Activated naive CD4-positive, alpha-beta T cell treated with anti-CD3 and anti-CD28 coated beads for 36 hours (primary cell): Measurements from ENCODE around the gene MCOLN3. TPM values are rescaled to one million over a fixed set of nuclear protein-coding genes. Genes with fewer than 3 reads are reported as not detected.
A peak's percentile ranks its signal among the peaks of the same experiment; 100 is the strongest.
"Not testable (repeated sequence)": the region's sequence is repeated elsewhere in the genome, so short reads cannot be mapped to it uniquely, and the experiment has no call there.

ENCODE experiments used
- CTCF ChIA-PET: fragments of 350-600 bp; sonication (Branson Sonifier 250); formaldehyde crosslinking; loops from one replicate; lab custom pipeline; 2021; ENCODE audit warnings: antibody characterized with exemption; lab: Charles Lee
- DNase-seq: peaks from one replicate; pipeline ENCODE4 v3.0.0-alpha.2; 2020
- H3K27ac Mint-ChIP-seq: one replicate; pipeline ENCODE4 v1.8.0; 2021; ENCODE audit warnings: mild to moderate bottlenecking, mixed read lengths
- H3K27me3 Mint-ChIP-seq: one replicate; pipeline ENCODE4 v1.8.0; 2021; ENCODE audit warnings: low read depth, mixed read lengths
- H3K36me3 Mint-ChIP-seq: one replicate; pipeline ENCODE4 v1.8.0; 2021; ENCODE audit warnings: low read depth, mixed read lengths
- H3K4me1 Mint-ChIP-seq: one replicate; pipeline ENCODE4 v1.8.0; 2021; ENCODE audit warnings: low read depth, mixed read lengths
- H3K4me3 Mint-ChIP-seq: one replicate; pipeline ENCODE4 v1.8.0; 2021; ENCODE audit warnings: mild to moderate bottlenecking, moderate library complexity, mixed read lengths
- H3K9me3 Mint-ChIP-seq: one replicate; pipeline ENCODE4 v1.8.0; 2021; ENCODE audit warnings: mixed read lengths
- intact Hi-C: fragments of 100-400 bp; cut with micrococcal nuclease; formaldehyde crosslinking; loops from one replicate; pipeline ENCODE4 v1.15.1; 2023
- total RNA-seq, 2 experiments: library from RNA; stranded (reverse); gene quantifications; one replicate each; pipeline ENCODE4 v1.2.3, GENCODE V29; 2021

Gene MCOLN3
- total RNA-seq, 2 experiments from 2014 or later: 0.19 to 0.30 TPM

DNA sequence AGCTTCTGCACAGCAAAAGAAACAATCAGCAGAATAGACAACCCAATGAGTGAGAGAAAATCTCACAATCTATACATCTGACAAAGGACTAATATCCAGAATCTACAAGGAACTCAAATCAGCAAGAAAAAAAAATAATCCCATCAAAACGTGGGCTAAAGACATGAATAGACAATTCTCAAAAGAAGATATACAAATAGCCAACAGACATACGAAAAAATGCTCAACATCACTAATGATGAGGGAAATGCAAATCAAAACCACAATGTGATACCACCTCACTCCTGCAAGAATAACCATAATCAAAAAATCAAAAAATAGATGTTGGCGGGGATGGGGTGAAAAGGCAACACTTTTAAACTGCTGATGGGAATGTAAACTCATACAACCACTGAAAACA lies 61.7 kb downstream of the MCOLN3 start:
- H3K36me3 Mint-ChIP-seq, H3K9me3 Mint-ChIP-seq, H3K27me3 Mint-ChIP-seq, DNase-seq, CTCF ChIA-PET, H3K27ac Mint-ChIP-seq, H3K4me3 Mint-ChIP-seq, intact Hi-C loops: not testable (repeated sequence)
- peaks cover 12% of the 10 kb centered on the region for H3K4me1 Mint-ChIP-seq

DNA sequence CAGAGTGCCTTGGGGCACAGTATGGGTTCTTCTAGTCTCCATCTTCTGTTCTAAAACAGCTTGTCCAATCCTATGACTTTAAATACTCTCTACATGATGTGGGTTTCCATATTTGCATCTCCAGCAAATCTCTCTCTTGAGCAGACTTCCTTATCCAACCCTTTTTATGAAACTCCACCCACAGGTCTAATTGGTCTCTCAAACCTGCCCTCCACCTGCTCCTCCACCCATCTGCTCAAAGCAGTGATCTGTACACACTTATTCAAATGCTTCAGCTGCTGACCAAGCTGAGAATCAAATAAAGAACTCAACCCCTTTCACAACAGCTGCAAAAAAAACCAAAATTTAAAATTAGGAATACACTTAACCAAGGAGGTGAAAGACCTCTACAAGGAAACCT lies 62.9 kb downstream of the MCOLN3 start:
- H3K9me3 Mint-ChIP-seq: no peaks in the 10 kb centered on the region
- peaks cover 11% of the 10 kb centered on the region for H3K27me3 Mint-ChIP-seq
- no peak for DNase-seq
- intact Hi-C loops: no loop called here
- no peak overlapping the region for H3K27ac Mint-ChIP-seq
- CTCF ChIA-PET: interaction anchor here (0.6 to 1.6 kb wide), 2 partner anchors 40 to 282 kb away, joined by 3 to 5 read pairs; no protein-coding TSS in a partner anchor
- H3K4me3 Mint-ChIP-seq: no peak overlapping the region
- peaks cover 8% of the 10 kb centered on the region for H3K4me1 Mint-ChIP-seq
- peaks cover 5% of the 10 kb centered on the region for H3K36me3 Mint-ChIP-seq

DNA sequence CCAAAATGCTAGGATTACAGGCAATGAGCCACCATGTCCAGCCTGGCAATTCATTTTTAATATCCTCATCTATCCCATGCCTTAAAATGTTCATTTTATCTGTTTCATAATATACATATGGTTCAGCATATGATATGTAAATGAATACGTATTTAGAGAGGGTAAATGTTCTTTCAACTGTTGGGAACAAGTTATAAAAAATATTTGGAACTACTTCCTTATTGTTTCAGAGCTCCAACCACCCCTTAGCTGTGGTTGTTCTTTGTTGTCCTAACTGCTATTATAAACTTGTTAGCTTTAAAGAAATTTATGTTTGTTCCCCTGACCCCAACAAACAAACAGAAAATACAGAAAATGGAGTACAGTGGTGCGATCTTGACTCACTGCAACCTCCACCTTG lies 65.9 kb downstream of the MCOLN3 start:
- Mint-ChIP-seq H3K9me3 (no peaks in the 10 kb centered on the region), H3K4me1 (no peaks in the 10 kb centered on the region), H3K36me3 (peaks cover 5% of the 10 kb centered on the region), H3K27ac (no peak overlapping the region), H3K27me3 (peaks cover 11% of the 10 kb centered on the region), H3K4me3 (no peak overlapping the region)
- no peak for DNase-seq
- CTCF ChIA-PET: interaction anchor here (0.6 to 1.2 kb wide), 3 partner anchors 34 to 276 kb away, joined by 3 read pairs; no protein-coding TSS in a partner anchor
- intact Hi-C loops: no loop called here

DNA sequence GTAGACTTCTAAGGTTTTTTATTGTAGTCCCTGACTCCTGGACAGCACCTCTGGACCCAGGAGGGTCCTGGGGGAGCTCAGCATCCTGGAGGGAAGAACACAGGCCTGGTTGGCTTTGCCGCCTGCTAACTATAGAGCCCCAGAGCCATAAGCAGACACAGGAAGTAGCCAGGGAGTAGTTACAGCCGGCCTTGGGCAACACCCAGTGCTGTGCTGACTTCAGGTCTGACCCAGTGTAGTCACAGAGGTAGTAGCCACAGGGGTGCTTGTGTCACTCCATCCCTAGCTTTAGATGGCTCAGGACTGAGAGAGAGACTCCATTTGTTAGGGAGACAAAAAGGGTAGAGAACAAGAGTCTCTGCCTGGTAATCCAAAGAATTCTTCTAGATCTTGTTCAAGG lies 73.3 kb downstream of the MCOLN3 start:
- intact Hi-C loops: no loop called here
- Mint-ChIP-seq H3K27ac (no peak overlapping the region), H3K27me3 (peaks cover 2% of the 10 kb centered on the region), H3K4me1 (peaks cover 13% of the 10 kb centered on the region), H3K4me3 (no peak overlapping the region), H3K36me3 (no peaks in the 10 kb centered on the region), H3K9me3 (no peaks in the 10 kb centered on the region)
- CTCF ChIA-PET: no interaction called here
- DNase-seq: no peak

DNA sequence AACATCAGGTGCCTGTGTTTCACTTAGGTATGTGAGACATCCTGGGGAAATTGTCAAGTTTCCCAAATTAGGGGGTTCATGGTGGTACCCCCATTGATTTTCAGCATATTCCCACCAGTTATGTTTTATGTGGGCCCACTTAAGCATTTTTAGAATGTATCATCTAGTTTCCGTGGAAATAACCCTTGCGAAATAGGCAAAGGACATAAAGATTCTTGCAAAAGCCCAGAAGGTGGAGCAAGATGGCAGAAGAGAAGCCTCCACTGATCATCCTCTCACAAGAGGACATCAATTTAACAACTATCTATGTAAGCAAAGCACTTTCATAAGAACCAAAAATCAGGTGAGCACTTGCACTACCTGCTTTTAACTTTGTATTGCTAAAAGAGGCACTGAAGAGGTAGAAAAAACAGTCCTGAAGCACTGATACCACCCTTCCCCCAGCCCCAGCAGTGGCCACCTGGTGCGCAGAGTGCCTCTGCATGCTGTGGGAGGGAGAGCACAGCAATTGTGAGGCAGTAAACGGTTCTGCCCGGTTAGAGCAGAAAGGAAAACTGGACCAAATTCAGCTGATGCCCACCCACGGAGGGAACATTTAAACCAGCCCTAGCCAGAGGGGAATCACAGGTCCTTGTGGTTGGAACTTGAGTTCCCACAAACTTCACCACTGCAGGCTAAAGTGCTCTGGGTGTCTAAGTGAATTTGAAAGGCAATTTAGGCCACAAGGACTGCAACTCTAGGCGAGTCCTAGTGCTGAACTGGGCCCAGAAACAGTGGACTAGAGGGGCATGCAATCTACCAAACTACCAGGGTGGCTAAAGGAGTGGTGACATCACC lies 74.6 kb downstream of the MCOLN3 start:
- Mint-ChIP-seq H3K36me3 (peaks cover 2% of the 10 kb centered on the region), H3K4me1 (peaks cover 17% of the 10 kb centered on the region), H3K27me3 (peaks cover 2% of the 10 kb centered on the region), H3K4me3 (no peak overlapping the region), H3K9me3 (no peaks in the 10 kb centered on the region), H3K27ac (no peak overlapping the region)
- intact Hi-C loops: loop anchor here (1.0 to 2.0 kb wide), 2 partner anchors 23 to 29 kb away; no protein-coding TSS in a partner anchor
- CTCF ChIA-PET: no interaction called here
- no peak for DNase-seq

DNA sequence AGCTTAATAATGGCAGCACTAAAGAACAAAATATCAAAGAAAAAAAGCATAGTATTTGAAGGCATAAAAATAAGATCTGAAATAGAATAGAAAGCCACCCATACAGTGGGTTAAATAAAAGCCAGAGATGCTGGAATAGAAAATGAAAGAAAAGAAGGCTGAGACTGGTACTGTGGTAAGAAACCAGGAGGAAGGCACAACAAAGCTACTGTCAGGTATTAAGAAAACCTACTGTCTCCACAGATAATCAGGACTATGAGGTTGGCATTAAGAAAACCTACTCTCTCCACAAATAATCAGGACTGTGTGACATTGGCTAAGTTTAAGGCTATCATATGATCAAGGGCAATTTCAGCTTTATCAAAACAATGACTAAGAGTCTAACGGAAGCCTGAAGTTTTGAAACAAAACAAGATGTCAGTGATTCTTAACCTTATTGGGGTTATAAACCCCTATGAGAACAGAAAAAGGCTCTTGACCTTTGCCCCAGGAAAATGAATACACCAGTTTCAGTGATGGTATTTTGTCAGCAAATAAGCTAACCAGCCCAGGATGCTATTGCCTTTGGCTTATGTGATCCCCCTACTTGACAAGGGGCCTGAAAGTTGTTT lies 75.8 kb downstream of the MCOLN3 start:
- H3K27ac Mint-ChIP-seq: no peak overlapping the region
- CTCF ChIA-PET: interaction anchor here (0.8 to 2.3 kb wide), 4 partner anchors 28 to 55 kb away, joined by 3 to 7 read pairs (median 4); no protein-coding TSS in a partner anchor
- peaks cover 17% of the 10 kb centered on the region for H3K4me1 Mint-ChIP-seq
- no peak for DNase-seq
- H3K9me3 Mint-ChIP-seq: no peaks in the 10 kb centered on the region
- peaks cover 2% of the 10 kb centered on the region for H3K36me3 Mint-ChIP-seq
- H3K27me3 Mint-ChIP-seq: peaks cover 2% of the 10 kb centered on the region
- H3K4me3 Mint-ChIP-seq: no peak overlapping the region
- intact Hi-C loops: loop anchor here (2.0 kb wide), 1 partner anchor 28 kb away; no protein-coding TSS in a partner anchor

DNA sequence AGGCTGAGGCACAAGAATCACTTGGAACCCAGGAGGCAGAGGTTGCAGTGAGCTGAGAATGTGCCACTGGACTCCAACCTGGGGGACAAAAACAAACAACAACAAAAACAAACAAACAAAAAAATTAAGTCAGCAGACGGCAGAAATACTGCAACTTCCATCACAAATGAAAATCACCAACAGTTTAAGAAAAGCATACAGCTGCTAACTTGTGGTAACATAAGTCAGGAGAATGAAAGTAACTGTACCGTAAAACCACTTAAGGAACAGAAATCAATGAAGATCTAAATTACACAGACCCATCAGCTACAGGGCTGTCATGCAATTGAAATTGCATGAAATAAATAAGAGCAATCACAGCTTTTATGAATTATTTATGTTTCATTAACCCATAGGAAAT lies 76.3 kb downstream of the MCOLN3 start:
- intact Hi-C loops: loop anchor here (2.0 kb wide), 1 partner anchor 27 kb away; no protein-coding TSS in a partner anchor
- H3K4me3 Mint-ChIP-seq: no peak overlapping the region
- CTCF ChIA-PET: interaction anchor here (0.8 to 2.3 kb wide), 4 partner anchors 27 to 55 kb away, joined by 3 to 7 read pairs (median 4); no protein-coding TSS in a partner anchor
- peaks cover 2% of the 10 kb centered on the region for H3K27me3 Mint-ChIP-seq
- peaks cover 2% of the 10 kb centered on the region for H3K36me3 Mint-ChIP-seq
- H3K4me1 Mint-ChIP-seq: peaks cover 17% of the 10 kb centered on the region
- H3K27ac Mint-ChIP-seq: no peak overlapping the region
- DNase-seq: no peak
- no peaks in the 10 kb centered on the region for H3K9me3 Mint-ChIP-seq

DNA sequence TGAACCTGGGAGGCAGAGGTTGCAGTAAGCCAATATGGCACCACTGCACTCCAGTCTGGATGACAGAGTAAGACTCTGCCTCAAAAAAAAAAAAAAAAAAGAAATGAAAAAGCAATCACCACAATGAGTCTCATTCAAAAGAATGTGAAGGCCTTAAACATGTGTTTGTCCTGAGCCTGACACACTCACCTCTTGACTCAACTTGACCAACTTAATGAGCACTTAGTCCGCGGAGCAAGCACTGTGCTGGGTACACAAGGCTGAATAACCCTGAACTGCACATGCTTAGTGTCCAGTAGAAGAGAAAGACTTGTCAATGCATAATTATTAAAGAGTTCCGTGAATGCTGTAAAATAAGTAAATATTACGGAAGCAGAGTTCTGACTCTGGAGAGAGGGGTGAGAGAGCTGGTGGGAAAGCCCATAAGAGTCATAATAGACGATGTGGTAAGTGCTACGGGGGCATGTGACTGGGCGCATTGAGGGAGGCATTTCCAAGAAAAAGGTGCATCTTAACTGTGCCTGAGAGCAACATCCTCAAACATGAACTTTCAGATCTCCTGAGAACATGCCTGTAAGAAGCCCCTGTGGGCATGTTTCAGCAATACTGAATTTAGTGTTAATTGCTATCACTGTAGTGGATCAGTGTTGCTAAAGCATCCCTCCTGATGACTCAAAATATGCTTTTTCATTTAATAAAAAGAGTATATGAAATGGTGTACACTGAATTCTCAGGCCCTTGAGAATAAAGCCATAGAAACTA lies 78.6 kb downstream of the MCOLN3 start:
- Mint-ChIP-seq H3K27me3 (no peaks in the 10 kb centered on the region), H3K4me1 (peaks cover 17% of the 10 kb centered on the region), H3K36me3 (peaks cover 2% of the 10 kb centered on the region), H3K9me3 (no peaks in the 10 kb centered on the region), H3K4me3 (no peak overlapping the region), H3K27ac (no peak overlapping the region)
- CTCF ChIA-PET: no interaction called here
- peak; percentile 44 for DNase-seq
- intact Hi-C loops: loop anchor here (1.0 kb wide), 1 partner anchor 10 kb away; no protein-coding TSS in a partner anchor

DNA sequence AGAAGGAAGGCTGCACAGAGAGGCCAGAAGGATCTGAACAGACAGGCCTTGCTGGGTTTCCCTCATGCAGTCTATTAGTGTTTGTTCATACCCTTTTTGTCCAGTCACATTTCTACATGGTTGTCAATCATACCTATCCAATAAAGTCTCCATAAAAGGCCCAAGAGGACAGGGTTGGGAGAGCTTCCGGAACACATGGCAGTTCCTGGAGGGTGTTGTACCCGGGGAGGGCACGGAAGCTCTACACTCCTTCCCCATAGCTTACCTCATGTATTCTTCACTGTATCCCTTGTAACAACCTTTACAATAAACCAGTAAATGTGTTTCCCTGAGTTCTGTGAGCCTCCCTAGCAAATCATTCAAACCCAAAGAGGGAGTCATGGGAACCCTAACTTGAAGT lies 79.4 kb downstream of the MCOLN3 start:
- CTCF ChIA-PET: no interaction called here
- no peak for DNase-seq
- Mint-ChIP-seq H3K27me3 (no peaks in the 10 kb centered on the region), H3K36me3 (peaks cover 2% of the 10 kb centered on the region), H3K4me1 (peaks cover 17% of the 10 kb centered on the region), H3K27ac (no peak overlapping the region), H3K9me3 (no peaks in the 10 kb centered on the region), H3K4me3 (no peak overlapping the region)
- intact Hi-C loops: no loop called here

DNA sequence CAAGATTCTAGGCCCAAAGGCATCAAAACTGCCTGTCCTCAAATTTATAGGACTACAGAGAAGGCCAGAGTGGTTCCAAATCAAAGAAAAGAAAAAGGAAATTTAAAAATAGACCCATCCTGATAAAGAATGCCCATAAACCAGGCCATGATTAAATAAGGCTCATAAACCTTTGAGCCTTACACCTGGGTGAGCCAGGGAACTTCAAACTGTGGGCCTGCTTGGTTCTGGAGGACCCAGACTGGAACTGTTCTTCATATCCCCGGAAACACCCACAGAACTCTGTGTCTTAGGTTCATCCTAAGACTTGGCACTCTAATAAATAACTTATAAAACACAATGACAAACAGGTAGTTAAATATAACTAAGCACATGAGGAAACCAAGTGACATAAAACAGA lies 80.2 kb downstream of the MCOLN3 start:
- H3K4me3 Mint-ChIP-seq: no peak overlapping the region
- H3K27ac Mint-ChIP-seq: no peak overlapping the region
- DNase-seq: no peak
- no peaks in the 10 kb centered on the region for H3K9me3 Mint-ChIP-seq
- H3K36me3 Mint-ChIP-seq: peaks cover 5% of the 10 kb centered on the region
- intact Hi-C loops: no loop called here
- CTCF ChIA-PET: no interaction called here
- peaks cover 14% of the 10 kb centered on the region for H3K4me1 Mint-ChIP-seq
- no peaks in the 10 kb centered on the region for H3K27me3 Mint-ChIP-seq
